Stimulated activated naive CD8-positive, alpha-beta T cell treated with anti-CD3 and anti-CD28 coated beads, Interleukin-15, Interleukin-2, amounts not matched to agents 100 ng/mL and 50 ng/mL, for 24 hours (primary cell): ENCODE data around the gene CTNNA2.

Source experiments
- H3K27ac Mint-ChIP-seq: one replicate; pipeline ENCODE4 v1.8.0; 2021; ENCODE audit warnings: mild to moderate bottlenecking, mixed read lengths
- H3K27me3 Mint-ChIP-seq: one replicate; pipeline ENCODE4 v1.8.0; 2021; ENCODE audit warnings: mixed read lengths
- H3K36me3 Mint-ChIP-seq: one replicate; pipeline ENCODE4 v1.8.0; 2021; ENCODE audit warnings: low read depth, mixed read lengths
- H3K4me1 Mint-ChIP-seq: one replicate; pipeline ENCODE4 v1.8.0; 2021; ENCODE audit warnings: low read depth, mixed read lengths
- H3K4me3 Mint-ChIP-seq: one replicate; pipeline ENCODE4 v1.8.0; 2021; ENCODE audit warnings: mild to moderate bottlenecking, mixed read lengths
- H3K9me3 Mint-ChIP-seq: one replicate; pipeline ENCODE4 v1.8.0; 2021; ENCODE audit warnings: mixed read lengths

Gene CTNNA2

DNA sequence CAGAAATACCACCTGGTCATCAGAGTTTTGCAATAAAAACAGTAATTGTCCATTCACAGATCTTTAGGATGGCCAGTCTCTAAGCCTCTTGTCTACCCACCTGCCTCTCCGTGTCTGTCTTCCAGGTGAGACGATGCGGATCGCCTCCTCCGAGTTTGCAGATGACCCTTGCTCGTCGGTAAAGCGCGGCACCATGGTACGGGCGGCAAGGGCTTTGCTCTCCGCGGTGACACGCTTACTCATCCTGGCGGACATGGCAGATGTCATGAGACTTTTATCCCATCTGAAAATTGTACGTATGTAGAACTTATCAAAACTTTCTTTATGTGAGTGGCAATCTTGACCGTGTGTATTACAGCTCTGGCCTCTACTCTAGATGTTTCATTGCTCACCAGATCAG lies 345.0 kb downstream of the CTNNA2 start:
- Mint-ChIP-seq H3K4me1 (no peaks in the 10 kb centered on the region), H3K4me3 (no peak overlapping the region), H3K27me3 (no peaks in the 10 kb centered on the region), H3K27ac (no peak overlapping the region), H3K9me3 (peaks cover 7% of the 10 kb centered on the region), H3K36me3 (no peaks in the 10 kb centered on the region)

DNA sequence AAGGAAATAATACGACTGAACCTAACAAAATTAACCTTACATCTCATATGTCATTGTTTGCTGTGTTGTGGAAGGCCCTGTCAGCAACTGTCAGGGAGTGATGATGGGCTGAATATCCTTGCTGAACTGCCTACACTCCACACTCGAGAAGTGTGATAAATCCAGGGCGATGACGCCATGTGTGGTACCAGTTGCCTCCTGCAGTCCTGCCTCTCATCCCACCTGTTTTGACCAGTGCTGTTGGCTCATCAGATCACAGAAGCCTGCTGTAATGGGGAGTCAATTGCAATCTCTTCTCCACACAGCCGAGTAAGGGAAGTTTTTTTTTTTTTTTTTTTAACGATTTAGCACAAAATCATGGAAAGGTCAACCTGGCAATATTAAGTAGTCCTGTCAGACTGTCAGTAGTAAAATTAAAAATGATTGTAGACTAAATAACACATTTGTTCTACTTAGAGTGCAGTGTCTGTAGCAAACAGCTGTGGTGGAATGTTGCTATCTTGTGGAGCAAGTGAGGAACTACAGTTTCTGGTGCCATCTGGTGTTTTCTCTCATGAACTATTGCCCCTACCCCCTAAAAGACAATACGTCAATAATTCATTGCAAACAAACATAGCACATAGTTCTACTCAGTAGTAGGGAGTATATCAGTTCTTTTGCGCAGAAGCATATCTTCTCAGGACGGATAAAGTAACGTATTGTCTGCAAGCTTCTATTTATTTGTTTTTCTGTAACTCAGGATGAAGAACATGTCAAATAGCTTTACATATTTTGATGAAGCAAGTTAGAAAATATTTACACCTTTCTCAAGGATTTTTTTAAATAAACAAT lies 347.6 kb downstream of the CTNNA2 start:
- no peaks in the 10 kb centered on the region for H3K4me1 Mint-ChIP-seq
- no peaks in the 10 kb centered on the region for H3K9me3 Mint-ChIP-seq
- no peak overlapping the region for H3K27ac Mint-ChIP-seq
- no peaks in the 10 kb centered on the region for H3K27me3 Mint-ChIP-seq
- H3K36me3 Mint-ChIP-seq, result no peaks in the 10 kb centered on the region
- H3K4me3 Mint-ChIP-seq, result no peak overlapping the region

DNA sequence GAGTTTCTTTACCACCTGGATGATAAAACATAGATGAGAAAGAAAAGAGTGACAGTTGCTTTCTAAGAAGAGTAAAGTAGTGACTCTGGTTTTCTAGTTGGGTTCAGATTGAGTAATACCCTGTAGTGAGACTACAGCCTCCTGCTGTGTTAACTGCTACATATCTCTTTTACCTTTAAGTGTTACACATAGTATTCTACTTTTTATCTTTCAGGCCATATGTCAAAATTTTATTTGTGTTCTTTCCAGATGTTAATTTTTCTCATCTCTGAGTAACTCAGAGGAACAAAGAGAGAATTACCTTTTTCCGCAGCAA lies 348.2 kb downstream of the CTNNA2 start:
- no peaks in the 10 kb centered on the region for H3K27me3 Mint-ChIP-seq
- no peaks in the 10 kb centered on the region for H3K9me3 Mint-ChIP-seq
- no peak overlapping the region for H3K27ac Mint-ChIP-seq
- no peak overlapping the region for H3K4me3 Mint-ChIP-seq
- H3K36me3 Mint-ChIP-seq, result no peaks in the 10 kb centered on the region
- no peaks in the 10 kb centered on the region for H3K4me1 Mint-ChIP-seq

DNA sequence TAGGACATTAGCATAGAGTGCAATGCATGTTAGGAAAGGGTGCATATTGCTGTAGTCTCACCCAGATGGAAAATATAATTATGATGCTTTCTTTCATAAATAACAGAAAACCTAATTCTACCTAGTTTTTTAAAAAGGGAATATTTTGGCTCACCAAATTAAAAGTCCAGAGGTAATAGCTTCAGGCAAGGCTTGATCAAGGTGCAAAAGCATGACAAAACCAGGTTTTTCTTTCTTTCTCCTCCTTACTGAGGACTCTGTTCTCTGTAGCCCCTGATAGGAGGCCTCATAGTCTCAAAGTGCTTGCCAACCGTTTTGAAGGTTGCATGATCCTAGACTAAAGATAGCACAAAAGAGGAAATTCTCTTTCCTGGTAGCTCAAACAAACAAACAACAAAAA lies 349.9 kb downstream of the CTNNA2 start:
- Mint-ChIP-seq H3K9me3 (no peaks in the 10 kb centered on the region), H3K4me1 (no peaks in the 10 kb centered on the region), H3K27me3 (no peaks in the 10 kb centered on the region), H3K27ac (no peak overlapping the region), H3K4me3 (no peak overlapping the region), H3K36me3 (no peaks in the 10 kb centered on the region)

GRCh38 chr2:79872656-79873055 lies 359.8 kb downstream of the CTNNA2 start:
- Mint-ChIP-seq H3K36me3 (no peaks in the 10 kb centered on the region), H3K4me3 (no peak overlapping the region), H3K4me1 (no peaks in the 10 kb centered on the region), H3K9me3 (peaks cover 4% of the 10 kb centered on the region), H3K27me3 (no peaks in the 10 kb centered on the region), H3K27ac (no peak overlapping the region)

GRCh38 chr2:79874015-79874414 lies 361.2 kb downstream of the CTNNA2 start:
- Mint-ChIP-seq H3K36me3 (no peaks in the 10 kb centered on the region), H3K9me3 (peaks cover 4% of the 10 kb centered on the region), H3K27ac (no peak overlapping the region), H3K4me1 (no peaks in the 10 kb centered on the region), H3K4me3 (no peak overlapping the region), H3K27me3 (no peaks in the 10 kb centered on the region)

- Mint-ChIP-seq H3K9me3 (peaks cover 4% of the 10 kb centered on the region), H3K4me3 (no peak overlapping the region), H3K27ac (no peak overlapping the region), H3K36me3 (no peaks in the 10 kb centered on the region), H3K4me1 (no peaks in the 10 kb centered on the region), H3K27me3 (no peaks in the 10 kb centered on the region)
Observed at GRCh38 chr2:79876430-79876829, 363.6 kb downstream of the CTNNA2 start.

DNA sequence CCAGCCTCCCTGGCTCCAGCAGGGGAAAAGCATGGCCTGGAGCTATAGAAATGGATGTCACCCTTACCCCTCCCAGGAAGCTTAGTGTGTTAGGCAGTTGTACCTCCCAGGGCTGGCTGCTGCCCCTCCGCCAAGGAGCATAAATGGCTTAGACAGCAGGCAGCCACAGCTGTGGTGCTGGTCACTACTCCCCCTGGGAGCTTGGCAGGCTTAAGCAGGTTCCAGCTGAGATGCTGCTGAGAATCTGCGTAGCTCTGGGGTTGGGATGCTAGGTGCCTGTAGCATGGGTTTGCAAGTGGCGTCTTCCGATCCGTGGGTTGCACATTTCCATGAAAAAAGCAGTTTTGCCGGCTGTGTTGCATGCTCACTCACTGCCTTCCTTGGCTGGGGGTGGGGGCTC lies 369.7 kb downstream of the CTNNA2 start:
- Mint-ChIP-seq H3K36me3 (no peaks in the 10 kb centered on the region), H3K4me1 (no peaks in the 10 kb centered on the region), H3K27me3 (peaks cover 8% of the 10 kb centered on the region), H3K4me3 (no peak overlapping the region), H3K27ac (no peak overlapping the region), H3K9me3 (no peaks in the 10 kb centered on the region)

- Mint-ChIP-seq H3K4me1 (no peaks in the 10 kb centered on the region), H3K27ac (no peak overlapping the region), H3K4me3 (no peak overlapping the region), H3K27me3 (peaks cover 8% of the 10 kb centered on the region), H3K9me3 (no peaks in the 10 kb centered on the region), H3K36me3 (no peaks in the 10 kb centered on the region)
Observed at GRCh38 chr2:79887747-79888374, 375.0 kb downstream of the CTNNA2 start.

DNA sequence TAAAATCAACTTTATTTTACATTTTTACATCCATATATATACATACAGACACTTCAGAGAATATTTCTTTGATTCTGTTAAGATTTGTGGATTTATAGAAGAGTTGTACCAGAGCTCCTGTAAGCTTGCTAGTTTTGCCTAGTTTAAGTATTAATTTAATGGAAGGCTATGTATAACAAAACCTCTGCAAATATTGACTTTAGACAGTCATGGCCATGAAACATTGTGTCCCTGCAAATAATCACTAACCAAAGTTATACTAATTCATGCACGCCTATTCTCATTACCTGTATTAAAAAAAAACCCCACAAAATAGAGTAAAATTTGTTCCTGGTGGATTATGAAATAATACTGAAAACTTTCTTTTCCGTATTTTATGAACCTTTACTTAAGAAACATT lies 379.3 kb downstream of the CTNNA2 start:
- H3K9me3 Mint-ChIP-seq, result no peaks in the 10 kb centered on the region
- H3K27me3 Mint-ChIP-seq, result no peaks in the 10 kb centered on the region
- H3K4me3 Mint-ChIP-seq, result no peak overlapping the region
- H3K4me1 Mint-ChIP-seq, result no peaks in the 10 kb centered on the region
- no peak overlapping the region for H3K27ac Mint-ChIP-seq
- no peaks in the 10 kb centered on the region for H3K36me3 Mint-ChIP-seq

- Mint-ChIP-seq H3K9me3 (no peaks in the 10 kb centered on the region), H3K36me3 (no peaks in the 10 kb centered on the region), H3K4me3 (no peak overlapping the region), H3K27me3 (no peaks in the 10 kb centered on the region), H3K27ac (no peak overlapping the region), H3K4me1 (no peaks in the 10 kb centered on the region)
Observed at GRCh38 chr2:79899196-79899595, 386.3 kb downstream of the CTNNA2 start.

DNA sequence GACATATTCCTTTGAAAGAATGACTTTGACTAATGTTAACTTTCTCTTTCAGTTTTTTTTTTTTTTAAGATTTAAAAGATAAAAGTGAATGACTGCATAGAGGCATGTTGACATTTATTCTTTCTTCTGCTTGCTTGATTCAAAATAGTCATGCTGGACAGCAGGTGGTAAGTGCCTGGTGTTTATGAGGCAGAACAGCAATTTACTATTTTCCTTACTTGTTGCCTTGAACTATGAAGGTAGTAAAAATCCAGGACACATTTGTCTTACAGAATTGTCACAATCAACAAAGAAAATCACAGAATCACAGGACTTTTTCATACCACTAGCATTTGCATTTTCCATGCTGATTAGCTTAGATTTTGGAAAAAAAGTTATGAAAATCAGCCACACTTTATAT lies 388.3 kb downstream of the CTNNA2 start:
- Mint-ChIP-seq H3K27ac (no peak overlapping the region), H3K36me3 (no peaks in the 10 kb centered on the region), H3K4me1 (no peaks in the 10 kb centered on the region), H3K4me3 (no peak overlapping the region), H3K27me3 (no peaks in the 10 kb centered on the region), H3K9me3 (no peaks in the 10 kb centered on the region)

DNA sequence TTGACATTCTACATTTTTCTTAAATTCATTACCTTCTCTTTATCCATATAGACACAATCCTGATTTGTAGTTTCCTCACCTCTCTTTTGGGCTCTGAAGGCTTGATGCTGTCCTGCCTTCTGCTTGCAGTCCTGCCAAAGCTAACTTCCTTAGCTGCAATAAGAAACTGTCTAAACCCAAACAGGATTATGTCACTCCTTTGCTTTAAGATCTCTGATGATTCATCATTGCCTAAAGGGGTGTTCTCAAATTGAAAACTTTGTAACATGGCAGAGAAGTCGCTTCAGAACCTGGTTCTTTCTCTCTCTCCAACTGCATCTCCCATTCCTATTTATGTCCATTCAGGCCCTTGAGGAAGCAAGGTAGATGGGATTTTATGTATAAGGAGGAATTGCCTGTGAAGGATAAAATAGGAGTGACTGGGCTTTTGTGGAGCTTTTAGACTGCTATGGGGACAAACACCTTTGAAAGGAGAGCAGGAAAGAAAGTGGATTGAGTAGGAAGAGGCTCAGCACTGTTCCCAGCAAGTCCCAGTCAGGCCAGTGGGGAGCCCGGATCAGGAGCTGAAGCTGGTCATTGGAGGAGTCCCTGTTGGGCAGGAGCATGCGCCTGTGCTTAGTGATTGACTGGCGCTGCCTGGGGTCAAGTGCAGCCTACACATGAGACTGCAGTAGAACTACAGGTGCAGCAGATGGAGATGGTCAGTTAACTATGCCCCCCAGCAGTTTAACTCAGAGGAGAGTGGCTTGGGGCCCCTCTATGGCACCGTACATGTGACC lies 390.6 kb downstream of the CTNNA2 start:
- no peaks in the 10 kb centered on the region for H3K9me3 Mint-ChIP-seq
- no peaks in the 10 kb centered on the region for H3K36me3 Mint-ChIP-seq
- no peaks in the 10 kb centered on the region for H3K4me1 Mint-ChIP-seq
- H3K27me3 Mint-ChIP-seq, result no peaks in the 10 kb centered on the region
- no peak overlapping the region for H3K27ac Mint-ChIP-seq
- no peak overlapping the region for H3K4me3 Mint-ChIP-seq

GRCh38 chr2:79906139-79906890 lies 393.5 kb downstream of the CTNNA2 start:
- H3K27me3 Mint-ChIP-seq, result no peaks in the 10 kb centered on the region
- no peaks in the 10 kb centered on the region for H3K9me3 Mint-ChIP-seq

DNA sequence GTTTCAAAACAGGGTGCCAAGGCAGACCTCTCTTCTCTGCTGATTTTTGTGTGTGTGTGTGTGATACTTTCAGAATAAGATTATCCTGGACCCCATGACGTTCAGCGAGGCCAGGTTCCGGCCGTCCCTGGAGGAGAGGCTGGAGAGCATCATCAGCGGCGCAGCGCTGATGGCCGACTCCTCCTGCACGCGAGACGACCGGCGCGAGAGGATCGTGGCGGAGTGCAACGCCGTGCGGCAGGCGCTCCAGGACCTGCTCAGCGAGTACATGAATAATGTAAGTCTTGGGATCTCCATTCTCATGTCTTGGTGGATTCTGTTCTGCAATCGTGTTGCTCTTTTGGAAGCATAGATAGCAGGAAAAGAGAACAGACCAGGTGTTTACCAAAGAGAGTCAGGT lies 396.7 kb downstream of the CTNNA2 start:
- no peaks in the 10 kb centered on the region for H3K4me1 Mint-ChIP-seq
- peaks cover 8% of the 10 kb centered on the region for H3K9me3 Mint-ChIP-seq
- no peaks in the 10 kb centered on the region for H3K27me3 Mint-ChIP-seq
- H3K4me3 Mint-ChIP-seq, result no peak overlapping the region
- no peaks in the 10 kb centered on the region for H3K36me3 Mint-ChIP-seq
- H3K27ac Mint-ChIP-seq, result no peak overlapping the region

More at GRCh38 chr2:79906139-79906890, 393.5 kb downstream of the CTNNA2 start:
- H3K27ac Mint-ChIP-seq, result no peak overlapping the region
- H3K4me1 Mint-ChIP-seq, result no peaks in the 10 kb centered on the region
- no peaks in the 10 kb centered on the region for H3K36me3 Mint-ChIP-seq
- no peak overlapping the region for H3K4me3 Mint-ChIP-seq
